Tibial artery (tissue), 4 donors: Measurements from ENCODE around the gene SCG2.

Experiments used
- DNase-seq, 2 donors: peaks; one replicate each; pipeline ENCODE4 v3.0.0-alpha.2; 2019
- H3K27ac ChIP-seq, 2 donors: fragments of 200-600 bp; sonication (generic) in 1 of 2; 1 replicate in 1 of 2; 2 replicates in 1 of 2; pipeline ENCODE4 v1.5.1; 2018 to 2019; ENCODE audit warnings: mild to moderate bottlenecking in 1 of 2
- H3K27me3 ChIP-seq, 2 donors: fragments of 200-600 bp; sonication (generic) in 1 of 2; one replicate each; pipeline versions ENCODE4 v1.5.1 to v1.6.0; 2016 to 2019
- H3K36me3 ChIP-seq, 3 donors: fragments of 200-600 bp; sonication (generic) in 2 of 3; one replicate each; pipeline ENCODE4 v1.5.1; 2016 to 2019; ENCODE audit warnings: mild to moderate bottlenecking in 2 of 3
- H3K4me1 ChIP-seq, 4 donors: fragments of 200-600 bp; sonication (generic) in 2 of 4; 1 replicate in 3 of 4; 2 replicates in 1 of 4; pipeline ENCODE4 v1.5.1; 2016 to 2019
- H3K4me3 ChIP-seq, 2 donors: fragments of 200-600 bp; sonication (generic) in 1 of 2; 1 replicate in 1 of 2; 2 replicates in 1 of 2; pipeline ENCODE4 v1.5.1; 2018 to 2019; ENCODE audit warnings: mild to moderate bottlenecking in 2 of 2
- H3K9me3 ChIP-seq, 3 donors: fragments of 200-600 bp; sonication (generic) in 1 of 3; one replicate each; pipeline ENCODE4 v1.5.1; 2016 to 2019
- CTCF ChIP-seq, 2 experiments: fragments of 200-600 bp in 1 of 2; fragments of 450-650 bp in 1 of 2; IDR thresholded peaks; one replicate each; pipeline ENCODE4 v1.5.1; 2017 to 2019; ENCODE audit warnings: antibody characterized with exemption in 2 of 2, mild to moderate bottlenecking in 1 of 2, moderate library complexity in 1 of 2
- intact Hi-C: fragments of 100-400 bp; cut with DNase I; formaldehyde crosslinking; loops from one replicate; pipeline ENCODE4 v1.15.0; 2023; ENCODE audit warnings: low total_unique reads

SCG2 gene, protein sequence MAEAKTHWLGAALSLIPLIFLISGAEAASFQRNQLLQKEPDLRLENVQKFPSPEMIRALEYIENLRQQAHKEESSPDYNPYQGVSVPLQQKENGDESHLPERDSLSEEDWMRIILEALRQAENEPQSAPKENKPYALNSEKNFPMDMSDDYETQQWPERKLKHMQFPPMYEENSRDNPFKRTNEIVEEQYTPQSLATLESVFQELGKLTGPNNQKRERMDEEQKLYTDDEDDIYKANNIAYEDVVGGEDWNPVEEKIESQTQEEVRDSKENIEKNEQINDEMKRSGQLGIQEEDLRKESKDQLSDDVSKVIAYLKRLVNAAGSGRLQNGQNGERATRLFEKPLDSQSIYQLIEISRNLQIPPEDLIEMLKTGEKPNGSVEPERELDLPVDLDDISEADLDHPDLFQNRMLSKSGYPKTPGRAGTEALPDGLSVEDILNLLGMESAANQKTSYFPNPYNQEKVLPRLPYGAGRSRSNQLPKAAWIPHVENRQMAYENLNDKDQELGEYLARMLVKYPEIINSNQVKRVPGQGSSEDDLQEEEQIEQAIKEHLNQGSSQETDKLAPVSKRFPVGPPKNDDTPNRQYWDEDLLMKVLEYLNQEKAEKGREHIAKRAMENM

DNA sequence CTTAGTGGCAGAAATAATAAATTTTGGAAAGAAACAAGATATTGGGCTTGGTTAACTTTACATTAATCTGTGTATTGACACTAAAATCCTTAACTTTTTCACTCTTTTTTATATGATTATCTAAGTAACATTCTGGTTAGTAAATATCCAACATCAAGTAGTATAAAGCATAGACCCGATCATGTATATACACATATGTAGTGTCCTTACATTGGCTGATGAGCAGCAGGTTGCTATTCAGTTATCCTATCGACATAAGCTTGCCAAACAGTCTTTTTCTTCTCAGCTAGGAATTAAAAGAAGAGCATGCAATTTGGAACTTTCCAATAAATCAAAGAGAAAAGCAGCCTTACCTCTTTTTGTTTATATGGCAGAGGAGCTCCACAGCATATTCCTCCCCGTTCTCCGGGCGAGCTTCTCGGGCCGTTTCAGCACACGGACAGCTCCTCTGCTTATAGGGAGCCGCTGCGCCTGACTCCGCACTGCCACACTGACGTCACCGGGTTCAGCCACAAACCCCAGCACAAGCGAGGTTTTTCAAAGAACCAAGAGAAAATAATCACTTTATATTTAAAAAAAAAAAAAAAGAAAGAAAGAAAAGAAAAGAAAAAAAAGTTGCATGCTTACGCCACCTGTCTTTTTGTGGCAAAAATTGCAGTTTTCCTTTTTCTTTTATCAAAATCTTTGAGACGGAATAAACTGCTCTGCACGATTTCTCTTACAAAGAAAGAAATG, at the start of gene SCG2:
TSS of gene SCG2 (minus strand) at position 430 of the 735 bp plus-strand sequence. CDS start 3,079 bp downstream, outside the sequence.
- no peaks in the 10 kb centered on the region for H3K9me3 ChIP-seq
- intact Hi-C loops, result no loop called here
- no peaks in the 10 kb centered on the region for H3K27me3 ChIP-seq
- H3K27ac ChIP-seq, result no peak within 1 kb of the TSS
- H3K36me3 ChIP-seq, result no peaks in the 10 kb centered on the region
- peak; percentile 74 to 83 for DNase-seq
- no peak within 1 kb of the TSS for H3K4me3 ChIP-seq
- peak; percentile 20 to 34 for TF ChIP-seq CTCF (IDR thresholded peaks at IDR 0.05)
- H3K4me1 ChIP-seq, result peaks cover 0 to 7% (median 3%) of the 10 kb centered on the region in 4 donors

DNA sequence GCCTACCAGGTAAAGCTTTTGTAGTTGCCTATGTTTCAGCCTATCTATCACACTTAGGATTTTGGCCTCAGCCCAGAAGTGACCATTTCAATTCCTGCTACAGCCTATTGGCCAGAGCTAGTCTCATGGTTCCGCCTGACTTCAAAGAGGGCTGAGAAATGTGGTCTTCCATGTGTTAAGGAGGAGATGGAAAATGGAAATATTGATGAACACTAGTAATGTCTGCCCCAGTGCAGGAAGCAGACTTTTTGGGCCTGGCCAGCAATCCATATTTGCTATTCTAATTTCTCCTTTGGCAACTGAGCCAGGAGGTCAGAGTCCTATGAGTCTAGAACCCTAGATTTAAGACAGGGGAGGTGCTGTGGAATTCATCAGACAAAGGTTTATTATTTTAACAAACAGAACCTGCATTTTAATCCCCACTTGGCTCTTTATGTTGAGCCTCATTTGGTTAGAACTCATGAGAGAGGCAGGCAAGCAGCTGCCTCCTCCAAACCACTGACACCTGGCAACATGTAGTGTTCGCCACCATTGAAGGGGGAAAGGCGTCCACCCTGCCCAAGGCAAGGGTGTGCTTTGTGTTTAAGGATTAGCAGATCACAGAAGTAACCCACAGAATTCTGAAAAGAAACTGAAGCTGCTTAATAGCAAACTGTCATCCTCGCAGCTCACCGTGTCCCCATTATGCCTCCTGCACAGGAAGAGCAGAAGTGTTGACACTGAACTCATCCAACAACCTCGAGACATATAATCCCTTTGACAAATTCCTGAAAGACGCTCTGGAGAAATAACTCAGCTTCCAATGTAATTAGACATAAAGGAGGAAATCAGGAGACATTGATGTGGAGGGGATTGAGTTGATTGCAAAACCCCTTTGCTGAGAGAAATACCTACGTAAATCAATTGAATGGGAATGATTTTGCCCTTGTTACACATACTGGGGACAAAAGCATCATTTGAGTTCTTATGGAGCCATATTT, 47.7 kb upstream of the SCG2 start:
- H3K27me3 ChIP-seq, result no peaks in the 10 kb centered on the region
- H3K4me3 ChIP-seq, result no peak overlapping the region
- H3K9me3 ChIP-seq, result no peaks in the 10 kb centered on the region
- intact Hi-C loops, result no loop called here
- TF ChIP-seq CTCF (IDR thresholded peaks at IDR 0.05), result no peak
- no peak for DNase-seq
- H3K27ac ChIP-seq, result no peak overlapping the region
- H3K36me3 ChIP-seq, result no peaks in the 10 kb centered on the region
- H3K4me1 ChIP-seq, result no peaks in the 10 kb centered on the region

- Histone ChIP-seq H3K36me3 (no peaks in the 10 kb centered on the region), H3K27me3 (no peaks in the 10 kb centered on the region), H3K9me3 (no peaks in the 10 kb centered on the region), H3K4me1 (peaks cover 0 to 6% (median 0%) of the 10 kb centered on the region in 4 donors), H3K27ac (no peak overlapping the region), H3K4me3 (no peak overlapping the region)
- intact Hi-C loops, result no loop called here
- TF ChIP-seq CTCF (IDR thresholded peaks at IDR 0.05), result no peak
- DNase-seq, result no peak
Observed at GRCh38 chr2:223648755-223649154, 46.6 kb upstream of the SCG2 start.

- Histone ChIP-seq H3K4me1 (peaks cover 0 to 18% (median 3%) of the 10 kb centered on the region in 4 donors), H3K27ac (no peak overlapping the region), H3K4me3 (no peak overlapping the region), H3K36me3 (no peaks in the 10 kb centered on the region), H3K9me3 (no peaks in the 10 kb centered on the region), H3K27me3 (no peaks in the 10 kb centered on the region)
- no peak for DNase-seq
- intact Hi-C loops, result no loop called here
- TF ChIP-seq CTCF (IDR thresholded peaks at IDR 0.05), result no peak
Observed at GRCh38 chr2:223647258-223647952, 45.2 kb upstream of the SCG2 start.
